HG03108 (cell line): ENCODE results near the gene HLA-F.

Source experiments
- ATAC-seq: cut with Tn5 transposase; IDR thresholded peaks from one replicate; pipeline ENCODE4 v1.9.1; 2021; ENCODE audit warnings: moderate library complexity; ENCODE audit not compliant: unreplicated experiment

HLA-F gene

DNA sequence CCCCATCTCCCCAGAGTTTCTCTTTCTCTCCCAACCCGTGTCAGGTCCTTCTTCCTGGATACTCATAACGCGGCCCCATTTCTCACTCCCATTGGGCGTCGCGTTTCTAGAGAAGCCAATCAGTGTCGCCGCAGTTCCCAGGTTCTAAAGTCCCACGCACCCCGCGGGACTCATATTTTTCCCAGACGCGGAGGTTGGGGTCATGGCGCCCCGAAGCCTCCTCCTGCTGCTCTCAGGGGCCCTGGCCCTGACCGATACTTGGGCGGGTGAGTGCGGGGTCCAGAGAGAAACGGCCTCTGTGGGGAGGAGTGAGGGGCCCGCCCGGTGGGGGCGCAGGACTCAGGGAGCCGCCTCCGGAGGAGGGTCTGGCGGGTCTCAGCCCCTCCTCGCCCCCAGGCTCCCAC, at the start of gene HLA-F:
Gene HLA-F (plus strand): TSS at position 173 of the 404 bp plus-strand sequence. CDS start 30 bp downstream, at position 203.
- ATAC-seq, result peak; percentile 88

DNA sequence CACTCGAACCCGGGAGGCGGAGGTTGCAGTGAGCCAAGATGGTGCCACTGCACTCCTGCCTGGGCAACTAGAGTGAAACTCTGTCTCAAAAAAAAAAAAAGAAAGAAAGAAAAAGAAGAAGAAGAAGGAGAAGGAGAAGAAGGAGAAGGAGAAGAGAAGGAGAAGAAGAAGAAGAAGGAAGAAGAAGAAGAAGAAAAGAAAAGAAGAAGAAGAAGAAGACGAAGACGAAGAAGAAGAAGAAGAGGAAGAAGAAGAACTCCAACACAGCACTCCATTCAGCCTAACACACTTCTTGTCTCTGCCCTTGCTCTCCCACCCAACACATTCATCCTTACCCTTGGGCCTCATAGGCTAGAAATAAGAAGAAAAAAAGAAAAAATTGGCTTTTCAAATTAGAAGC, 49.2 kb upstream of the HLA-F start:
- ATAC-seq, result no peak

DNA sequence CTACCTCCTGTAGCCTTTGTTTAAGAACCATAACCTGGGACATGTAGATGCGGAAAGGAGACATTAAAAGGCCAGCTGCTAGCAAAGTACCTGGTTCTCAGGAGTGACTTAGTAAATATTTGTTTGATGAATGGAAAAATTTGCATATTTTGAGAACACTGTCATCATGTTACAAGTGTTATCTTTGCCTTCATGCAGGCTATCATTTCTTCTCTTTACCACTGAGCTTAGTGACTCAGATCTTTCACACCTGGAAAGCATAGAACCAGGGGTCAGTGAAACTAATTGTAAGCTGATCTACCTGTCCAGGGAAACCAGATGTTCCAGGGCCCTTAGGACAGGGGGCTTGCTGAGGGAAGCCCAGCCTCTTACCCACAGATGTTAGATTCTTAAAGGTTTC, 47.7 kb upstream of the HLA-F start:
- ATAC-seq, result no peak

DNA sequence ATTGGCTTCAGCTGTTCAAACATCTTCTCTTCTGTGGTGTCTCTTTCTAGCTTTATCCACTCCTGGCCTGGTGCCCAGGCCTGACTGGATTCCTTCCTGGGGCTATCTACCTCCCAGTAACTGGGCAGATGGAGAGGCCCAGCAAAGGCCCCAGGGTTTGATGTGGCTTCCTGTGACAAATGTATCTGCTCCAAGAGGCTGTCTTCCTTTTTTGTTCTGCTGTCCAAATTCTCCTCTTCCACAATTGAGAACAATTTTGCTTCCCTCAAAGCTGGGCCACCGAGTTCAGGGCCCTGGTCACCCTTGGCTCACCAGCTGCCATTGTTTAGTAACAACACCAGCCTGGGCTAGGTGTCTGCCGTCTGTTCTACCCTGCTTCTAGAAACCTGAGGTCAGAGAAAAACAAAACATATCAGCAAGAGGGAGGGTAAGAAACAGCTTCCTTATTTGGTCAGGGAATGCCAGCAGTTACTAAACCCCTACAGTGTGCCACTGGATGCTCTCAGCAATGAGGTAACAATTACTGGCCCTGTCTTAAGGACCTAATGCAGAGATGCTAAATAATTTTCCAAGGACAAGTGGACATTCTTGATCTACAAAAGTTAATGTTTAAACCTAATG, 46.1 kb upstream of the HLA-F start:
- ATAC-seq, result no peak

DNA sequence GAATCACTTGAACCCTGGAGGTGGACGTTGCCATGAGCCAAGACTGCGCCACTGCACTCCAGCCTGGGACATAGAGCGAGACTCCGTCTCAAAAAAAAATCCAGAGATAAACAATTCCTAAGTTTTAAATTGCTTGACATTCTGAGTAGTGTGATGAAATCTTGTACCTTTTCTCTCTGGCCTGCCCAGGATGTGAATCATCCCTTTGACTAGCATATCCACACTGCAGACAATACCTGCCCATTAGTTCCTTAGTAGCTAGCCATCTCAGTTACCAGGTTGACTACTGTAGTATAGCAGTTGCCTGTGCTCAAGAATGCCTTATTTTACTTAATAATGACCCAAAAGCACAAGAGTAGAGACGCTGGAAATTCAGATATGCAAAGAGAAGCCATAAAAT, 45.1 kb upstream of the HLA-F start:
- ATAC-seq, result no peak

DNA sequence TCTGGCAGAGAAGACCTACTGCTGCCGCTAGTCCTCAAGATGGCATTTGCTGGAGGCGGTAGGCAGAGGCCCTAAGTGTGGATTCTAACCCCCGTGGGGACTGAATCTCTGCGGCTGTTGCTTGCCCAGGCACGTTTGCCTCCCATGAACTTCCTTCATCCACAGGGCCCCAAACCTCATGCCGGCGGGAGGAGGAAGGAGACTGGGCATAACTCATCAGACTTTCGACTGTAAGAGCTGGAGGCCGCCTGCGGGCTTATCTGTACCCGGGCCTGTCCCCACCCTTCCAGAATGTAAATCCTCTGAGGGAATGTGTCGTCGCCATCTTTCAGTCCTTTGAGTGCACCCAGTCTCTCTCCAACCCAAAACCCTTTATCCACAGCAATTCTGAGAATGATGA, 43.3 kb upstream of the HLA-F start:
- no peak for ATAC-seq

DNA sequence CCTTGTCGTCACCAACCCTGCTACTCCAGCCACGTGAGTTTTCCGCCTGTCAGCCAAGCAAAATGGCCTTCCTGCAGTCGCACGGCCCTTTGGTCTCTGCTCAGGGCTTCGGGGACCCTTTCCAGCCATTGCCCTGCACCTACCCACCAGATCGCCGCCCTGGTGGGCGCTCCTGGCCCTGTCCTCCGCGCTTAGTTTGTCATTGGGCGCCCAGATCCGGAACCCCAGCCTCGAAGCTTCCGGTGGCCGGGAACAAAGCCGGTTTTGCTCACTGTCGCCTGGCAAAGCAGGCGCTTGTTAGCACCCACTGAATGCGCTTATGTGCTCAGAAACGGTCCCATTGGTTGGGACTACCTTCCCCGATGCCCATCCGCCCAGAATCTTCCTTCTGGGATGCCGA, 42.8 kb upstream of the HLA-F start:
- ATAC-seq, result no peak

DNA sequence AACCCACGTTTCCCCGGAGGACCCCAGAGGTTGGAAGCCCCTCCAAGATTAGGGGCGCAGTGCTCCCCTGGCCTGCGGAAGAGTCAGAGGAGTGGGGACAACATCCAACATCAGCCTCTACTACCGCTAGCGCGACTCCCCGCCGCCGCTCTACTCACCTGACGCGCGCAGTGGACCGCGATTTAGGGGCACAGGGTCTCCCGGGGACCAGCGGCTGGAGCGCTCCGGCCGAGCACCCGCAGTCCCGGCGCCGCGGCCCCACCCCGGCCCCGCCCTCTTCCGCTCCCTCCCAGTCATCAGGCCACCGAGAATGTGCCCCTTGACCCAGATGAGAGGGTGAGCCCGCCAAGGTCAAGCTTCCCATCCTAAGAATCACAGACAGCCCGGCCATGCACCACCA, 42.3 kb upstream of the HLA-F start, which contains the start of gene ZFP57:
Gene ZFP57 (minus strand): TSS at position 249 of the 400 bp plus-strand sequence. CDS start 4,149 bp downstream, outside the sequence.
- no peak for ATAC-seq

DNA sequence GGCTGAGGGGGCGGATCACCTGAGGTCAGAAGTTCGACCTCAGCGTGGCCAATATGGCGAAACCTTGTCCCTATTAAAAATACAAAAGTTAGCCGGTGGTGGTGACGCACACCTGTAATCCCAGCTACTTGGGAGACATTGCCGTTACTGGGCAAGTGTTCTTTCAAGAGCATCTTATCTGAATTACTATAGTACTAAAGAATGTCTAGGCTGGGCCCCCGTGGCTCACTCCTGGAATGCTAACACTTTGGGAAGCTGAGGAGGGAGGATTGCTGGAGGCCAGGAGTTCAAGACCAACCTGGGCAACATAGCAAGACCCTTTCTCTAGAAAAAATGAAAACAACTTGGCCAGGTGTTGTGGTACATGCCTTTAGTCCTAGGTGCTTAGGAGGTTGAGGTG, 41.4 kb upstream of the HLA-F start:
- ATAC-seq, result no peak

DNA sequence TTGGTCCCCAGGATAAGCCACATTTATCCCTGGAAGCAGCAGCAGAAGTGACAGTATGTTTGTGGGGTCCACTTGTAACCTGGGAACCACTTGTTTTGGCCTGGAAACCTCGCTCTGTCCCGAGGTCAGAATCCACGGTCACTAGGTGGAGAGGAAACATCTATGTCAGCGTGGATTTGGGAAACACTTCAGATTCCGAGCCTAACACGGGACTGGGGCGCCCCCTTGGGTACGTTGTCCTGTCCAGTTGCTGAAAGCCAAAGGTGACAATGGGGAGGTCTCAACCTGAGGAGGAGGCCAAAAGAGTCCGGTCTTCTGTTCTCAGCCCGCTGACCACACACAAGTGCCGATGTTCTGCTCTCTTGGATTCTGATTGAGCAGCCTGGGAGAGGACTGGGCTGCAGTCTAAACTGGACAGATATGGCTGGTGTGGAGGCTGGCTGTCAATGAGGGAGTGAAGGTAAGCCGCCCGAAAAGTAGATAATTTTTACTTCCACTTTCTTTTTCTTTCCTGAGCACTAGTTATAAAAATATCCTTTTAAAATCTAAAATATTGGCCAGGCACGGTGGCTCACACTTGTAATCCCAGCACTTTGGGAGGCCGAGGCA, 37.4 kb upstream of the HLA-F start:
- ATAC-seq, result no peak

DNA sequence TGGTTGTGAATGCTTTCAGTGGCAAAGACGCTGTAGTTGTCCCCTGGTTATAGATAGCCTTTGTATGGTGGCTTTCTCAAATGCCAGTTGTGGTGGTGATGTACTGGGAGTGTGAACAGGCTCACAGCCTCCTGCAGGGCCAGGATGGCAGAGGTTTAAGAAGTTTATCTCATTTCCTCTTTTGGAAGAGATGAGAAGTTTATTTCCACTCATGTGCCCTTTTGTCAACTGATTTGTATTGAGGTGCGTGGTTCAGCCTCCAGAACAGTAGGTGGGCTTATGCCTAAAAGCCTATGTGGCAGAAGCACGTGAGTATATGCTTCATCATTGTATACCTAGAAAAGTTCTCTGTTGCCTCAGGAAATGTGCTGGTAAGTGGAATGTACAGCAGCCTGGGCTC, 28.6 kb upstream of the HLA-F start:
- ATAC-seq, result no peak

DNA sequence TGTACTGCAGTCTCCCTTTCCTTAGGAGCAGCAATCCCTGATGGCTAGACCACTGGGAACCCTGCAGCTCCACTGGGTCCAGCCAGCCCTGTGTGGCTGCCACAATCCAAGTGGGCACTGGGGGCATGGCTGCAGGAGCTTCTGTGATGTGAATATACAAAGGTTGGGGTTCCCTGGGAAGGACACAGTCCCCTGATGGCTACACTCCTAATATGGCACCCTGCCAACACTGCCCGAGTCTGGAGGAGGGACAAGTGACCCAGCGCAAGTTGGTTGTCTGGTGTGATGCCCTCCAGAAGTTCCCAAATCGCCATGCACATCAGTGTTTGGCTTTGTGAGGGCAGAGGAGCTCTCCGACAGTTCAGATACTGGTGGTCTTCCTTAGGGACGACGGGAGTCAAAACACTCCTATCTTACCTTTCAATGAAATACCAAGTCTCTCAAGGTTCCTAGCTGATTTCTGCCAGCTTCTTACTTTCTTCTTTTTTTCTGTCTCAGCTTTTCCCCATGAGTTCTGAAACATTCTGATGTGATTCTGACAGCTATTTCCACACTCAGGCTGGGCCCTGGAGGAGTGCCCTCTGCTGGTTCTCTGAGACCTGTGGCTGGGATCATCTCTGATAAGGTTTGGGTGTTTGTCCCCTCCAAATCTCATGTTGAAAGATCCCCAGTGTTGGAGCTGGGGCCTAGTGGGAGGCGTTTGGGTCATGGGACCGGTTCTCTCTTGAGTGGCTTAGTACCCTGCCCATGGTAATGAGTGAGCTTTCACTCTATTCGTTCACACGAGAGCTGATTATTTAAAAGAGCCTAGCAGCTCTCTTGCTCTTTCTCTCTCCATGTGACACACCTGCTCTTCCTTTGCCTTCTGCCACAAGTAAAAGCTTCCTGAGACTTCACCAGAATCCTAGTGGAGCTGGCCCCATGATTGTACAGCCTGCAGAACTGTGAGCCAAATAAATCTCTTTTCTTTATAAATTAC, 26.8 kb upstream of the HLA-F start:
- ATAC-seq, result no peak

DNA sequence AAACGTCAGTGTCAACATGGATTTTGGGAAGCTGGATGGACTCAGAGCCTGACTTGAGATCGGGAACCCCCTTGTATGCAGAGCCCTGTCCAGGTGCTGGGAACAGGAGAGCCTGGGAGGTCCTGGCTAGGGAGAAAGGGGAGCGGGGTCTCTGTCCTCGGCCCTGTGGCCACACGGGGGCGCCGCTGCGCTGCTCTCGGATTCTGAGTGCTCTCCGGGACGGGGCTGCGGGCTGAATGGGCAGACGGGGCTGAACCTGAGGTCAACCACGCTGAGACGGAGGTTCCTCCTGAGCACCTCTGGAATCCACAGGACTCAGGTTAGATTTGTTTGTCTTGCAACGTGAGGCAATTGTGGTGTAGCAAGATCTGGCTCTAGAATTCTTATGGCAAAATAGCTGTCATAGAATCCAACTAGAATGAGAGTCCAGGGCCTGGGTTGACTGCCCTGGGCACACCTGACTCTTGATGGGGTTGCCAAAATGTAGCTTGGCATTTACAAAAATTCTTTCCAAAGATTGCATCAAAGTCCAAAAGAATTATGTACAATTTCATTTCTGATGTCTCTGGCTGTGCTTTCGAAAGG, 20.6 kb upstream of the HLA-F start:
- no peak for ATAC-seq

DNA sequence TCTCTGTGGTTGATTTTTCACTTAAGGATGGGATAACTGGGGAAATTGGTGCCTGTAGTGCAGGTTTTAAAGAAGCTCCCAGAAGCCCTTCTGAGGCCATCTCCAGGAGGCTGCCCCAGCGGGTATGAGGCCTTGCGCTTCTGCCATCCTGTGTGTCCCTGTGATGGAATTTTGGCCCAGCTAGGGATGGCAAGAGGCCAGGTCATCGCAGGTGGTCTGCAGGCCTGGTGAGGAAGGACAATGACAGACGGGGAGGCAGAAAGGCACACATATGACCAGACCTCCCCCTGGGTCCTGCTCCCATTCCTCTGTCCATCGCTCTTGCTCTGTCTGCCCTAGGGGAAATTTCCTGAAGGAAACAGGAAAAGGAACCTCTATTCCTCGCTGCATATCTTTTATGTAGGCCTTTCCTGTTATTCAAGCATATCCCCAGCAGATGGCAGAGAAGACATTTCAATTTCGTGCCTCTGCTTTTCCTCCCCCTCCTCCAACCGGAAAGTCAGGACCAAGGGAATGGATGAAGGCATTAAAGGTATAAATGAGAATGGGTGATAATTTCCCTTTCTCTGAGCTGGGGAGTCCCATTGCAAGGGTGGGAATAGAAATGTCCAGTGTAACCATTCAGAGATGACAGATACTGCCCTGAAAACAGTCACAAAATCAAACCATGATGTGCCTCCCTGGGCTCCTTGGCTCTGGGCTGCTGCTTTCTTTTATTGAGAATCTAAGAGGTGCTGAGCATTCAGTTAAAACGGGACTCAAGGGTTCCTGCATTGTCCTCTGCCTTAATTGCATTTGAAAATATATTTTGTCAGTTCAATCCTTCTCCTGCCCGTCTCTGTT, 17.6 kb upstream of the HLA-F start:
- no peak for ATAC-seq

DNA sequence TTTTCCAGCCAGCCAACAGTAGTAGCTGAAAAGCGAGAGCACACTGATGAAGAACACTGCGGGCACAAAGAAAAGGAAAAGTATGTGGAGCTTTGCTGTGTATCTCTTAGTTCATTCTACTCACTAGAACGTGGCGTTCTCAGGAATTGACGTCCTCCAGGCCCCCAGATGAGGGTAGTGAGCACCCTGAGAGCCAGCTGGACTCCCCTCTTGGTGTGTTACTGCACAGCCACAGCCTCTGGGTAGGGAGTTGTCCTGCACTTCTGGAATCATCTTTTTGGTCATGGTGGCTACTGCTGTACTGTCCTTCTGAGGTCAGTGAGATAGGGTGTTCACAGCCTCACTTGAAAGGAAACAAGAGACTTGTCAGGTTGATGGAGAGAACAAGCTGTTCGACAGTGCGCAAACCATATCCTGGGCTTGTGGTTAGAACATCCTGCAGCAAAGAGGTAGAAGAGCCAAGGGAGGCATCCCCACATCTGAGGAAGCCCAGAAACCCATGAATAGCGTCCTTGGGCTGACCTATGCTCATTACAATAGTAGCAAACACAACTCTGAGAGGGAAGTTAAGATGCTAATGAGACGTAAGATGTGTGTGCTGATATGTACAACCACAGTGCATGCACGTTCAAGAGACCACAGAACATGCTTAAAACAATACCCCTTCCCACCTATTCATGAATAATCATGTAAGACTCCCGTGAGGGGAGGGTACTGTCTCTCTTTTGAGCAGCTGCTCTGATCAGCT, 14.6 kb upstream of the HLA-F start:
- no peak for ATAC-seq

DNA sequence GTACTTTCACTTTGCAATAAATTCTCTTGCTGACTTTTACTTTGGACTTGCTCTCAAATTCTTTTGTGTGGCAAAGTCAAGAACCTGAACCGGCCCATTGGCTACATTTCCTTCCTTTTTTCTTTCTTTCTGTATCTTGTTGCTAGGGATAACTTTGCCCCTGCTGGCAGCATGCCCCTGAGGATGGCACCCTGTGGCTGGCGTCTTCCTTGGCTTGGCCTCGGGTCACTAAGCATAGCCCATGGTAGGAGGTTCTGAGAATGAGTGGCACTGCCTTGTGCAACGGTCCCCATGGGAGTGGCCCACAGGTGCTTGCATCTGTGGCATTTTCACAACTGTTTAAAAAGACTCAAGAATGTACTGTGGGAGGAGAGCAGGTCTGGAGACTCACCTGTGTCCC, 14.0 kb upstream of the HLA-F start:
- ATAC-seq, result no peak

DNA sequence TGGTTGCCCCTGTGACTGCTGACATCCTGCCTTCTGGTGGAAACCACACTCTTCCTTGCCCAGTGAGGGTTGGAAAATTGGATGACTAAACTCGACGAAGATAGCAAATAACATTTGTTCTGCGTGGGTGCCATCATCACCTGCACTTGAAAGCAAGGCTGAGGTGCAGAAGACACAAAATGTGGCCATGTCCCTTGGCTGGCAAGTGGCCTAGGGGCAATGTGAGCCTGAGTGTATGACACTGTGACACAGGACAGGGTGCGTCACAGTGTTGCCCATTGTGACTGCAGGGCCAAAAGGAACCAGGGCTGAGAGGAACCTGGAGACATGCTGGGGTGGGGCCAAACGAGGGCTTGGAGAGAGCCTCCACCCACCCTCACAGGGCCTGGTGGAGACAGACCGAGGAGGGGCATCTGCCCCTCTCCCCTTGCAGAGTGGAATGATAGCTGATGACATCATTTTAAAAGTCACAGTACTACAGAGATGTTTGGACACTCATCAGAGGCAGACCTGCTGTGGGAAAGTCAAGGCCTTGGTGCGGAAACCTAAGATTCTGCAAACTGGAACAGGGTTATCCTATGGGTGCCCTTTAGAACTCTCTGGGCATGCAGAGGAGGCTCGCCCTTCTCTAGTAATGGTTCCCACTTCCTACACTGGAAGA, 12.8 kb upstream of the HLA-F start:
- ATAC-seq, result no peak

DNA sequence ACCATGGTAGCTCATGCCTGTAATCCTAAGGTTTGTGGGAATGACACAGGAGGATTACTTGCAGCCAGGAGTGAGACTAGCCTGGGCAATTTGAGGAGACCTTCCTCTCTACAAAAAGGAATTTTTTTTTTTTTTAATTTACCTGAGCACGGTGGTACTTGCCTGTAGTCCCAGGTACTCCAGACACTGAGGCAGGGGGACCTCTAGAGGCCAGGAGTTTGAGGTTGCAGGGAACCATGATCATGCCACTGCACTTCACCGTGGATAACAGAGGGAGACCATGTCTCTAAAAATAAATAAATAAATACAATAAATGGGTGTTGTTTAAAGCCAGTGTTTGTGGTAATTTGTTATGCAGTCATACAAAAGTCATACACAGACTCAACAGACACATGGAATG, 2.4 kb upstream of the HLA-F start:
- ATAC-seq, result no peak
